GM18907 (cell line): Measurements from ENCODE around the gene HTT.

Experiments used
- ATAC-seq: cut with Tn5 transposase; IDR thresholded peaks from one replicate; pipeline ENCODE4 v1.9.1; 2021; ENCODE audit warnings: mild to moderate bottlenecking, moderate library complexity; ENCODE audit not compliant: unreplicated experiment

HTT gene

GRCh38 chr4:3215256-3215655, 140.8 kb downstream of the HTT start:
- no peak for ATAC-seq

GRCh38 chr4:3215733-3216132, 141.3 kb downstream of the HTT start:
- ATAC-seq = no peak

DNA sequence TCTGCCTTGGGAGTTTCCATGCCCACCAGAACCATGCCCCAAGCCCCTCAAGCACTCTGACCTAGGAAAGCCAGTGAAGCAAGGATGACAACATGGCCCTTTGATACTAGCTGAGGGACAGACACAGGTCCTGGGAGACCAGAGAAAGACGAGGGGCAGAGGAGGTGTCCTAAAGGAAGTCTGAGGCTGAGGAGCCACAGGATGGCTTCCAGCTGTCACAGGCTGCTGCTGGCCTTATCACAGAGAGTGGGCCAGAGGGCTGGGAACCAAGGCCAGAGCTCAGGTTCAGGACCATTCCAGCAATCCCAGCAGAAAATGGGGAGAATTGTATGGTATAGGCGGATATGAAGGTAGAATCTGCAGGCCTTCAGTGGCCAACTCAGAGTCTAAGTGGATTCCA, 142.8 kb downstream of the HTT start:
- ATAC-seq = no peak

GRCh38 chr4:3217771-3218170, 143.3 kb downstream of the HTT start:
- no peak for ATAC-seq

DNA sequence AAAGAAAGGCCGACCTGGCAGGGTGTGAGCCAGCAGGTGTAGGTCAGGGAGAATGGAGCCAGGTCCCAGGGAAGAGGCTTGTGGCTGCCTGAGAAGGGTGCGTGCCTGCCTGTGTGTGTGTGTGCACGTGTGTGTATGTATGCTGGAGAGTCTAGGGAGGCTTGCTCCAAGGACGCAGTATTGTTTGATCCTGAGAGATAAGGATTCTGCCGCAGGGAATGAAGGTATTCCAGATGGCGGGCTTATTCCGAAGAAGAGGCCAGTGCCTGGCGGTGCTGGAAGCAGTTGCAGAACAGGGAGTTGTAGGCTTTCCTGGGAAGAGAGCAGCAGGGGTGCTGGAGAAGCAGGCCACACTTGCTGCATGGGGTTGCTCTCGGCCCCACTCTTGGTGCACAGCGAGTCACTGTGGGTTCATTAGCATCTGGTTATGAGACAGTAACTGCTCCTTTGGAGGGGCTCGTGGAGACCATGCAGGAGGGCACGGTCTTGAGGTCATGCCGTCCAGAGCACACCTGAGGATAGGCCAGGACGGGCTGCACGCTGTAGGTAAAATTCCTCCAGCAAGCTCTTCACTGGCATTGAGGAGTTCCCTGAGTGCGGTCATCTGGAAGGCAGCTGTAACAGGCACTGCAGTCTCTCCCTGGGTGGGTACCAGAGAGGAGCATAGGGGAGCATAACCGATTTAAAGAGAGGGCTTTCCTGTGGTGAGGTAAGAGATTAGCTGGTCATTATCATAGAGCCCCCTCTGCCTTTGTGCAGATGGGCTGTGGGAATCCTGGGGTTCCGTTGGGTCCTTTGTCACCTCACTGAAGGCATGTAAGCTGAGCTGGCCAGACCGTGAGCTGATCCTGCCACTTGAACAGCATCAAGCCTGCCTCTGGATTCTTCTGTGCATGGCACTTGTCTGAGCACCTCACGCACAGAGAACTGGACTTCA, 144.6 kb downstream of the HTT start:
- no peak for ATAC-seq

DNA sequence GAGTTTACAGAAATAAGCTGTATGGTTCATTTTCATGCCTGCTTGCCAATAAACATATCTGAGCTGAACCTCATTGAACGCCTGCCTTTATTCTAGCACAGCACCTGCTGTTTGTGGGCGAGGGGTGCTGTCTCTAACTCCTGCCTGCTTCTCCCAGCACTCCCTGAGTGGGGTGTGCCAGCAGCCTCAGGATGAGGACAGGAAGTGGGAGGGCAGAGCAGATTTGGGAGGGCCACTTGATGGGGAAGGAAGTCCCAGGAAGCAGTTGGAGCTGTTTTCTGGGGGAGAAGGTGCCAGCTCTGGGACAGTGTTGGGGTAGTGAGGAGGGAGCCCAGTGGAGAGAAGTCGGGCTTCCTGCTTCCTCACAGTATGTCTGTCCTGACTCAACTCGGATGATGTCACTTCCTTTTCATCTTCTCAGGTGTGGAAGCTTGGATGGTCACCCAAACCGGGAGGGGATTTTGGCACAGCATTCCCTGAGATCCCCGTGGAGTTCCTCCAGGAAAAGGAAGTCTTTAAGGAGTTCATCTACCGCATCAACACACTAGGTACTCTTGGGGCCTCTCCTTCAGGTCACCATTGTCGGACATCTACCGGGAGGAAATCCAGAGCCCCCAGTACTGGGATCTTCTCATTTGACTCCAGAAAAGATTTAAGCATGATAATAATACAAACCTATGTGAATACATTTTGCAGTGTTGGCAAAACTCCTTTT, 145.4 kb downstream of the HTT start:
- ATAC-seq = no peak

DNA sequence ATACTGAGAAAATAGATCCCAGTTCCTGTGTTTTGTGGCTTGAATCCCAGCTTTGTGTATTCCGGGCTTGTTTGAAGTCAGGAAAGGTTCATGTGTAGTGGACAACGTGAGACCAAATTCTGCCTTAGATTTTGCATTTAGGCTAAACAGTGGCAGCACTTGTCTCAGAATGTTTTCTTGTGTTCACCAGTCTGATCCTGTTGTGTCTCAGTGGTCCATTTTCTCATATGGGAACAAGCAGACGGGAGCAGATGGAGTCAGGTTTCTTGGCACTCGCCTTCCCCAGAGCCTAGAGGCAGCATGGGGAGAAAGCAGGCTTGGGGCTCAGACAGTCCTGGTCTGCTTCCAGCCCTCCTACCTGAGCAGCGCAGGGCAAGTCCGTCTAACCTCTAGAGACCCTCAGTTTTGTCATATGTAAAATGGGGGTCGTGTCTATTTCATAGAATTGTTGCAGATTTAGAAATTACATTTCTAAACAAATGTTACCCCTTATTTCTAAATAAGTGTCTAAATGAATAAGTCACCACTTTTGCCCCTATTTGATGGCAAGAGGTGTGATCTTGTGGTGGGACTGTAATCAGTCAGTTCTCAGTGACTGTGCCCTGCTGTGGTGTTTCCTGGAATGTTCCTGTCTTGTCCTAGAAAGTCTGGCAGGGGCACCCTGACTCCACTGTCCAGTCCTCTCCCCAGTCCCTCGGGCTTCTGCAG, 146.1 kb downstream of the HTT start:
- ATAC-seq = no peak

- no peak for ATAC-seq
Observed at GRCh38 chr4:3221184-3221494, 146.7 kb downstream of the HTT start.

DNA sequence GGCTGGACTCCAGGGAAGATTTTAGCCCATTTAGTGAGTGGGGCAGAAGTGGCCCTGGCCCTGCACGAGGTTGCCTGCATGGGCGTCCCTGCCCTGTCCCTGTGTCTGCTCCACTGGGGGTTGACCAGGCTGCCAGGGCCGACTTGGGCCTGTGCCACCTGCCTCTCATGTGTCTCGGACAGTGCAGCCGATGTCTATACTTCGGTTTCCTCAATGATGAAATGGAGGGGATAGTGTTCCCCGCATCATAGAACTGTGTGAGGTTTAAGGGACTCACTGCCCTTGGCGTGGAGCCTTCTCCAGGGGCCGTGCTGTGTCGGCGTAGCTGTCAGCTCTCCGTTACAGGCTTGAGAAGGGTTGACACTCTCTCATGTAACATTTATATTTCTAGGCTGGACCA, 147.5 kb downstream of the HTT start:
- ATAC-seq = no peak

DNA sequence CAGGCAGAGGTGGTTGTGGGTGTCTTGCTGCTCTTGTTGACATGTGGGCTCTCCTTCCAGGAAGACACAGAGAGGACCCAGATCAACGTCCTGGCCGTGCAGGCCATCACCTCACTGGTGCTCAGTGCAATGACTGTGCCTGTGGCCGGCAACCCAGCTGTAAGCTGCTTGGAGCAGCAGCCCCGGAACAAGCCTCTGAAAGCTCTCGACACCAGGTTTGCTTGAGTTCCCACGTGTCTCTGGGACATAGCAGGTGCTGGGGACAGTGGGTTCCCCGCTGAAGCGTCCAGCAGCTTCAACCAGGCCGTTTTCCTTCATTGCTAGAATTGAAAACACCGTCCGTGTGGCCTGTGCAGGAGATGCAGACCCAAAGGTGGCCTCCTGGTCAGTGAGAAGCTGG, 148.9 kb downstream of the HTT start:
- no peak for ATAC-seq

DNA sequence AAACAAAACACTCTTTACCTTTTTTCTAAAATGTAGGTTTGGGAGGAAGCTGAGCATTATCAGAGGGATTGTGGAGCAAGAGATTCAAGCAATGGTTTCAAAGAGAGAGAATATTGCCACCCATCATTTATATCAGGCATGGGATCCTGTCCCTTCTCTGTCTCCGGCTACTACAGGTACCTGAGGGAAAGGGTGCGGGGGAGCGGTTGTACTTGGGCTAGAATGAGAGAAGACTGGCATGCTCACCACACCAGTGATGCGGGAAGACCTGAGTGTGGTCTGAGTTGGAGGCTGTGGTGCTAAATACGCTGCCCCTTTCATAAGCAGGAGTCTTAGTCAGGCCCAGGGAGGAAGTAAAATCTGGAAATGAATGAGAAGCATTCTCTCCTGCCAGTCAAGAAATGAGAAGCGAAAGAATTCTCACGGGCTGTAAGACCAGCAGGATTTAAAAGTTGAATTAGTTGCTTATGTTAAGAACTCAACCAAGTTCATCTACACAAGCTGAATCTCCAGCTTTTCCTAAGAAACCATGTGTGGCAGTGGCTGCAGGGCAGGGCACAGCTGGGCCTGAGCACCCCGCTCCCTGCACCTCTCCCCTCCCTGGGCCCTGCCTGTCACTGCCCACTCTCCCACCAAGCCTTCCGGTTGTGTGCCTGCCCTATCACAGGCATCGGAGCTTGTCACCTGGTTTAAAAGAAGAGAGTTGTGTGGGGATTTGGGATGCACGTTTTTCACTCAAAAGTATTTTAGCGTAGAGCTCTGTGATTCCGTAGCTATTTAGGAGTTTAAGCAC, 149.7 kb downstream of the HTT start:
- no peak for ATAC-seq

- no peak for ATAC-seq
Observed at GRCh38 chr4:3225071-3225850, 150.8 kb downstream of the HTT start.

GRCh38 chr4:3225936-3226335, 151.5 kb downstream of the HTT start:
- ATAC-seq = no peak

GRCh38 chr4:3226467-3226866, 152.0 kb downstream of the HTT start:
- no peak for ATAC-seq

GRCh38 chr4:3226944-3227343, 152.5 kb downstream of the HTT start:
- ATAC-seq = no peak

- no peak for ATAC-seq
Observed at GRCh38 chr4:3227878-3228675, 153.6 kb downstream of the HTT start.

GRCh38 chr4:3228881-3229280, 154.4 kb downstream of the HTT start:
- ATAC-seq = no peak

DNA sequence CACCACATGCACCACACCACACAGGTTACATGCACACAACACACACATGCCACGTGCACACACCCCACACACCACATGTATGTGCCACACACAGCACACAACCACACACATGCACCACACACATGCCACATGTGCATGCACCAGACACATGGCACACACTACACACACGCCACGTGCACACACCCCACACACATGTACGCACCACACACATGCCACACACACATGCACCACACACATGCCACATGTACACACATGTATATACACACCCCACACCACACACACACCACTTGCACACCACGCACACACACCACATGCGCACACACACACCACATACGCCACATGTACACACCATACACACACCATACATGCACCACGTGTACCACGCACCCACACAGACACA, 154.8 kb downstream of the HTT start:
- no peak for ATAC-seq

GRCh38 chr4:3229964-3230363, 155.5 kb downstream of the HTT start:
- no peak for ATAC-seq
